Right atrium auricular region (tissue), 2 donors: Measurements from ENCODE around the gene RIPK3. TPM values are rescaled to one million over a fixed set of nuclear protein-coding genes. Genes with fewer than 3 reads are reported as not detected.

Source experiments
- DNase-seq: peaks from one replicate; pipeline ENCODE4 v3.0.0-alpha.2; 2019; ENCODE audit warnings: low spot score
- H3K27ac ChIP-seq, 2 donors: fragments of 200-600 bp; sonication (generic); 1 replicate in 1 of 2; 2 replicates in 1 of 2; pipeline ENCODE4 v1.5.1; 2016 to 2019
- H3K27me3 ChIP-seq, 2 donors: fragments of 200-600 bp; sonication (generic); one replicate each; pipeline versions ENCODE4 v1.5.1 to v1.6.0; 2017 to 2019
- H3K36me3 ChIP-seq: fragments of 200-600 bp; sonication (generic); one replicate; pipeline ENCODE4 v1.5.1; 2016
- H3K4me1 ChIP-seq, 2 donors: fragments of 200-600 bp; sonication (generic); one replicate each; pipeline versions ENCODE4 v1.5.1 to v1.6.0; 2017 to 2019
- H3K4me3 ChIP-seq, 2 donors: fragments of 200-600 bp; sonication (generic); 1 replicate in 1 of 2; 2 replicates in 1 of 2; pipeline ENCODE4 v1.5.1; 2017 to 2019; ENCODE audit warnings: mild to moderate bottlenecking in 1 of 2, moderate library complexity in 1 of 2
- H3K9me3 ChIP-seq, 2 donors: fragments of 200-600 bp; sonication (generic); one replicate each; pipeline ENCODE4 v1.5.1; 2019
- CTCF ChIP-seq, 2 donors: fragments of 200-600 bp; sonication (generic); IDR thresholded peaks; one replicate each; pipeline ENCODE4 v1.5.1; 2019; ENCODE audit warnings: antibody characterized with exemption in 2 of 2
- total RNA-seq, 2 donors: library from RNA; depleted of rRNA; stranded (reverse); fragments of >200 nt; gene quantifications; one replicate each; pipeline ENCODE4 v1.1.0, GENCODE V29; 2016

Gene RIPK3
- total RNA-seq, 2 donors from 2014 or later, result 1.9 to 3.8 TPM

- TF ChIP-seq CTCF (IDR thresholded peaks at IDR 0.05), result no peak
- no peak for DNase-seq
These were observed 40.9 kb downstream of the RIPK3 start for GRCh38 chr14:24298892-24299254.

GRCh38 chr14:24297190-24297964 lies 42.4 kb downstream of the RIPK3 start:
- TF ChIP-seq CTCF (IDR thresholded peaks at IDR 0.05), result no peak
- H3K4me1 ChIP-seq, result peaks cover 0 to 20% of the 10 kb centered on the region in 2 donors
- no peaks in the 10 kb centered on the region for H3K9me3 ChIP-seq
- H3K4me3 ChIP-seq, result no peak overlapping the region
- H3K27ac ChIP-seq, result no peak overlapping the region
- no peak for DNase-seq
- no peaks in the 10 kb centered on the region for H3K27me3 ChIP-seq
- H3K36me3 ChIP-seq, result peaks cover 30% of the 10 kb centered on the region

More at GRCh38 chr14:24298892-24299254, 40.9 kb downstream of the RIPK3 start:
- H3K36me3 ChIP-seq, result peaks cover 45% of the 10 kb centered on the region
- peaks cover 0 to 20% of the 10 kb centered on the region in 2 donors for H3K4me1 ChIP-seq
- peak overlapping the region; percentile 80 to 87 for H3K4me3 ChIP-seq
- no peaks in the 10 kb centered on the region for H3K9me3 ChIP-seq
- H3K27me3 ChIP-seq, result no peaks in the 10 kb centered on the region
- peak overlapping the region; percentile 84 to 91 for H3K27ac ChIP-seq

GRCh38 chr14:24296341-24297157 lies 43.2 kb downstream of the RIPK3 start:
- H3K36me3 ChIP-seq, result peaks cover 22% of the 10 kb centered on the region
- peak; percentile 72 for DNase-seq
- no peak overlapping the region for H3K27ac ChIP-seq

GRCh38 chr14:24293525-24293924 lies 46.3 kb downstream of the RIPK3 start:
- no peak for DNase-seq
- no peak overlapping the region for H3K4me3 ChIP-seq
- H3K27me3 ChIP-seq, result no peaks in the 10 kb centered on the region
- H3K4me1 ChIP-seq, result no peaks in the 10 kb centered on the region
- H3K36me3 ChIP-seq, result peaks cover 41% of the 10 kb centered on the region
- H3K27ac ChIP-seq, result no peak overlapping the region
- TF ChIP-seq CTCF (IDR thresholded peaks at IDR 0.05), result no peak
- no peaks in the 10 kb centered on the region for H3K9me3 ChIP-seq

More at GRCh38 chr14:24296341-24297157, 43.2 kb downstream of the RIPK3 start:
- TF ChIP-seq CTCF (IDR thresholded peaks at IDR 0.05), result peak; percentile 30 to 79
- peaks cover 0 to 20% of the 10 kb centered on the region in 2 donors for H3K4me1 ChIP-seq
- no peaks in the 10 kb centered on the region for H3K27me3 ChIP-seq
- H3K4me3 ChIP-seq, result no peak overlapping the region
- H3K9me3 ChIP-seq, result no peaks in the 10 kb centered on the region

DNA sequence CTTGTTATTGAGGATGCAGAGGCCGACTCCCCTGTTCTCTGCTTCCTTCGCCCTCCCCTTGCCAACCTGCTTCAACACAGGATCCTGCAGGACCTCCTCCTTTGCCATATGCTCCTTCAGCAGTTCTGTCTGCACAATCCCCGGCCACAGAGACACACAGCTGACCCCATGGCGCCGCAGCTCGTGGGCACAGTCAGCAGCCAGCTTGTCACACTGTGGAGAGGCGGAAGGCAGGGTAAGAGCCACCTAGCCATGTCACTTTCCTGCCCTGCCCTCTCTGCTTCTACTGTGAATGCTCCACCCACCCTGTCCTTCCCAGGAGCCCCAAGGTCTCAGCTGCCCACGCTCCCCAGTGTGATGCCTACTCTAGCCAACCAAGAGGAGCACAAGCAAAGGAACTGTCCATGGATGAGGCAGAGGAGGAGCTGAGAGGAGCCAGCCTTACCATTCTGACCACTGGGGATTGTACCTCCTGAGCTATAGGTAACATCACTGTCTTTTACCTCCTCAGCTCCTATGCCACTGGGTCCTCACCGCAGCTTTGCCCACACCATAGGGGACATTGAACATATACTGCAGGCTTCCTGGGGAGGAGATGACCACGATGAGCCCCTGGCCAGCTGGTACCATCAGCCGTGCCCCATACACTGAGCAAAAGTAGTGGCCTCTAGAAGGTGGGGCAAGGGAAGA lies 47.5 kb downstream of the RIPK3 start:
- H3K27ac ChIP-seq, result no peak overlapping the region
- H3K27me3 ChIP-seq, result no peaks in the 10 kb centered on the region
- no peak overlapping the region for H3K4me3 ChIP-seq
- H3K9me3 ChIP-seq, result no peaks in the 10 kb centered on the region
- peaks cover 41% of the 10 kb centered on the region for H3K36me3 ChIP-seq
- DNase-seq, result no peak
- no peaks in the 10 kb centered on the region for H3K4me1 ChIP-seq
- no peak for TF ChIP-seq CTCF (IDR thresholded peaks at IDR 0.05)
